NCI-H146 (cell line): ENCODE results near the gene ISM1.
A peak's percentile ranks its signal among the peaks of the same experiment; 100 is the strongest.

Experiments
- DNase-seq: peaks from one replicate; lab custom pipeline; 2025; lab: John Stamatoyannopoulos, UW

Gene ISM1

DNA sequence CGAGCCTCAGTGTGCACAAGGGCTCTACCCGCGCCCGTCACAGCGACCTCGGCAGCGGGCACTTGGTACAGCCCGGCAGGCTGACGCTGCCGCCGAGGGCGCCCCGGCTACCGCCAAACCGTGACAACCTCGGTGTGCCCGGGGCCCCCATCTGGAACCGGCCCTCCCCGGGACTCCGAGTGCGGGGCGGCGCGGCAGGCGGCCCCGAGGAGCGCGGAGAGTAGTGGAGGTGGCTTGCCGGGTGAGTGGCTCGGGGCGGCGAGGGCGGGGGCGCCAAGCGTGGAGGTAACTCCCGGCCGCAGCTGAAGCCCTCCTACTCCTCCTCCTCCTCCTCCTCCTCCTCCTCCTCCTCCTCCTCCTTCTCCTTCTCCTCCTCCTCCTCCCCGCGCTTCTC lies at the start of gene ISM1:
ISM1 (plus strand) TSS at position 371 of the 394 bp plus-strand sequence. CDS start 503 bp downstream, outside the sequence.
- DNase-seq, result peak; percentile 39

DNA sequence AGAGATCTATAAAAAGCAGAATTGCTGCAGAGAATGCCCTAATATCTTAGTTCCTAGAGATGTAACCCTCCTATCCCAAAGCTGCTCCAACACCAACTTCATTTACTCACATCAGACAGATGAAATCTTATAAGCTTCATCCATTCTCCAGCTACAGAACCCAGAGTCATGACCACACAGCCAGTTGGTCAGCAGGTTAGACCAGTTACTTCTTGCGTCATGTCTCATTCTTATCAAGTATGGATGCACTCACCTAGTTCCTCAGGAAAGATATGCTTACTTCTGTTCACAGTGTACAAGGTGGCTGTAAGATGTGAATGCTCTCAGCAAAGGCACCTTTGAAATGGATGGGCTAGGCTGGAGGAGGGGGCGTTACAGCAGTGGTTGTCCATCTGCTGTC lies 47.9 kb upstream of the ISM1 start:
- DNase-seq, result no peak

DNA sequence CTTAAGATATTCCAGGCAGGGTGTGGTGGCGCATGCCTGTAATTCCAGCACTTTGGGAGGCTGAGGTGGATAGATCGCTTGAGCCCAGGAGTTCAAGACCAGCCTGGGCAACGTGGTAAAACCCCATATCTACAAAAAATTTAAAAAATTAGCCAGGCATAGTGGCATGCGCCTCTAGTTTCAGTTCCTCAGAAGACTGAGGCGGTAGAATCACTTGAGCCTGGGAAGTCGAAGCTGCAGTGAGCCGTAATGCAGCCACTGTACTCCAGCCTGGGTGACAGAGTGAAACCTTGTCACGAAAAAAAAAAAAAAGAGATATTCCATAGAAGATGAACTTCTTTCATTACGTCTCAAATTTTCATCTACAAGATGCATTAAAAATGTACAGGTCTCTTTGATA lies 46.7 kb upstream of the ISM1 start:
- DNase-seq, result no peak

DNA sequence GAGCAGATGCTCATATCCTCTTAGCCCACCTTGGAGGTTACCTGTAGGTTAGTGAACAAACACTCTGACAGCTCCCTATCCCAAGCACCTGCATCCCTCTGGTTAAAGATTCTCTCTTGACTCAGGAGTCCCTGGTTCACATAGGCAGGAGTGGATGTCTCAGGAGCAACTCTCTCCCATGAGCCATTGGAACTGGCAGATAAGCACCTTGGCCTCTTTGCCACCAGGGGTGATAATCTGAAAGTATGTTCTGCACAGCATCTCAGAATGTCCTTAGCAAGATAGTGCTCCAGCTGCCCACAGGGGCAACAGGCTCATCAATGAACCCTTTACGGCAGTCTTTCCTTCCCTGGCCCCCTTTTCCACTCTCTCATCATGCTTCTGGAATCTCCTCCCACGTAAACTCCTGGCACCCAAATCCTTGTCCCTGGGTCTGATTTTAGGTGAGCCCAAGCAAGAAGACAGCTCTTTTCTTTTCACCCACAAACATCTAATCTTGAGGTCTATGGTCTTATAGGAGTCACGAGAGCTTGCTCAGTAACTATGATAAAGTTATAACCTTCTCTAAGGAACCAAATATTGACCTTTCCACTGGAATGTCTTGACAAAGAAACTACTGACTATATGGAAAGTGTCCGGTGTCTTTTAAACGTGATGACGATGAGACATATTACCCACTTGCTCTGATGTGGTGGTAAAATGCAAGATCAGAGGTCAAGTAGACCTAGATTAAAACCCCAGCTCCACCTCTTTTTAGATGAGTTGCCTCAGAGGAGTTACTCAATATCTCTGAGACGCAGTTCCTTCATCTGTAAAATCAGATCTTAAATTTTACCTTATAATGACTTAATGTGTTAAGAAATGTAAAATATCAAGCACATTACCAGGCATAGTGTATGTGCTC lies 39.8 kb upstream of the ISM1 start:
- DNase-seq, result no peak

DNA sequence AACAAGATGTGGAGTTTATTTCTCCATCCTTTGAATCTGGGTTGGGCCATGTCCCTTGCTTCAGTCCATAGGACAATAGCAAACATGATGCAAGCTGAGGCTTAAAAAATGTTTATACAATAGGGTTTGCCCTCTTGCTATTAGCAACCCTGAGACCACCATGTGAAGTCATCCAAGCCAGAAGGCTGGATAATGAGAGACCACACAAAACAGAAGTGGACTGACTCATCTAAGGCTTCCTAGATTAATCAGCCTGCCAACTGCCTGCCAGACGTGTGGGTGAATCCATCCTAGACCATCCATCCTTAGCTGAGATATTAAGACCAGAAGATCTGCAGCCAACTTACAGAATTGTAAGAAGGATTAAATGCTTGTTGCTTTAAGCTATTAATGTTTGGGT lies 38.1 kb upstream of the ISM1 start:
- DNase-seq, result no peak

DNA sequence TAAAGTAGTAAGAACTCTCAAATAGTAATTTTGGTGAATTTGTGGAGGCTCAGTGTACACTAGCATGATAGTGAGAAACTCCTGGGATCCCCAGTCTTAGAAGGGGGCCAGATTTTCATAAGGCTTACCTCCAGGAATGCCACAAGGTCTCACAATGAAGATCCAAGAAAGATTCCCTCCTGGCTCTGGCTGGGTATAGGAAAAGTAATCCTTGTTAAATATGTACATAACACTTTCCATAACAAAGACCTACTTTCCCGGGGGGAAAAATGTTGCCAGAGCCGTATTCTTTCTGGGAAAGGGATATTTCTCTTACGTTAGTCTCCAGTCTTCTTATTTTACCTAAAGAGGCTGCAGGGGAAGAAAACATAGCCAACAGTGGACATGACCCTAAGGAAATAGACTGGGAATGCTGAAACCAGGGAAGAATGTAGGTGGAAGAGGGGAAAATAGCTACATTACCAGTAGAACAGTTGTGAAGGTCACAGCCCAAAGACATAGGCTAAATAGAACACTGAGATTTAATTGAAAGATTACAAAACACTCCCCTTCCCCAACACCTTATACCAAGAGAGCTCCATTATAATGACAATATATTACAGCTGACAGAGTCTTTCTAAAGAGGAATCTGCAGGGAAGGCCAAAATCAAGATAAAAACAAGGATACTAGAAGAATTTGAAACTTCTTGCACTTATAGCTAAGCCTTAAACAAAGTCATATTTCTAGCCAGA lies 34.9 kb upstream of the ISM1 start:
- no peak for DNase-seq

DNA sequence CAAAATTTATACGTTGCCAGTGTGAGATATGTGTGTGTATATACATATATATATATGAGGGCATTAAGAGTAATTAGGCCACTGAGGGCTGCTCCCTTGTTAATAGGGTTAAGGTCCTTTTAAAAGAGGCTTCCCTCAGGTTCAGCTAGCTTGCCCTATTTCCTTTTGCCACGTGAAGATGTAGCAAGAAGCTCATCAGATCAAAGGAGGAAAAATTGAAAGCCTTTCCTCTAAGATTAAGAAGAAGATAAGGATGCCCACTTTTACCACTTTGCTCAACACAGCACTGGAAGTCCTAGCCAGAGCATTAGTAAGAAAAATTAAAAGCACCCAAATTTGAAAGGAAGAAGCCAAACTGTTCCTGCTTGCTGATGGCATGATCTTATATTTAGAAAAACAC lies 33.2 kb upstream of the ISM1 start:
- no peak for DNase-seq

DNA sequence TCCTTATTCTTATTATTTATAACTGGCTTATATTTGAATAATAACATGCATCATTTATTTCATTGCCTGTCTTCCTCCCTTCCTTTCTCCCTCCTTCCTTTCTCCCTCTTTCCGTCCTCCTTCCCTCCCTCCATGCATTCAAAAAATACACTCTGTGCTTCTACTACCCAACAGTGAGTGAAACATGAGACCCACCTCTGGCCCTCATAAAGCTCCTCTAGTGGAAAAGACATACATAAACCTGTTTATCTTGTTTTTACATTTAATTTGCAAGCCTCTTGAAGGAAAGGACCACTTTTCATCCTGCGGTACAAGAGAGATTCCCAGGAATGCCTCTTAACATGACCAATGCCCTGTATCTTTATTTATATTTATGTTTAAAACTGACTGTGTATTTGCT lies 21.8 kb upstream of the ISM1 start:
- DNase-seq, result no peak

DNA sequence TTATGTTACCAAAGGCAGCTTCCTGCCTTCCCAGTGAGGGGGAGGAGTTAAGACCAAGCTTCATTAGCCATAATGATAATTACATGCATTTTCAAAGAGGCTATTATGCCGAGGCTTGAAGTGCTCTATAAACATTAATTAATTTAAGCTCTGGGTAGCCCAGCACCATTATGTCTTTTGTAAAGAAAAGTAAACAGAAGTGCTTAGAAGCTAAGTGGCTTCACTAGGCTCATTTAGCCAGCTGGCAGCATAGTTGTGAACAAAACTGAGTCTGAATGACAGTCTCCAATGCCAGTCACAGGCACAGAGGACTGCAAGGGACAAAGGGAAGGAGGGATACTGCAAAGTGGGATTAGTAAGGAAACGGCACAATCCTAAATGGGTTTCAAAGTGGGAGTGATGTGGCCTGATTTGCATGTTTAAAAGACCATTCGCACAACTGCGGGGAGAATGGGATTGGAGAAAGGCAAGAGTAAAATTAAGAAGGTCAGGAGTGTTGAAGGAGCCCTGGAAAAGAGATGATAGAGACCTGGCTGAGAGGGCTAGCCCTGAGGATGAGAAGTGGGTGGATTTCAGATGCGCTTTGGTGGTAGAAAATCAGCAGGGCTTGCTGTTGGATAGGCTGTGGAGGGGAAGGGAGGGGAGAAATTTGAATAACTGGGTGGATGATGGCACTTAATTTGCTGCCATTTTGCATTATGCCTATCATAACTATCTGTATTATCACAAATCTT lies 20.1 kb upstream of the ISM1 start:
- DNase-seq, result peak; percentile 93

DNA sequence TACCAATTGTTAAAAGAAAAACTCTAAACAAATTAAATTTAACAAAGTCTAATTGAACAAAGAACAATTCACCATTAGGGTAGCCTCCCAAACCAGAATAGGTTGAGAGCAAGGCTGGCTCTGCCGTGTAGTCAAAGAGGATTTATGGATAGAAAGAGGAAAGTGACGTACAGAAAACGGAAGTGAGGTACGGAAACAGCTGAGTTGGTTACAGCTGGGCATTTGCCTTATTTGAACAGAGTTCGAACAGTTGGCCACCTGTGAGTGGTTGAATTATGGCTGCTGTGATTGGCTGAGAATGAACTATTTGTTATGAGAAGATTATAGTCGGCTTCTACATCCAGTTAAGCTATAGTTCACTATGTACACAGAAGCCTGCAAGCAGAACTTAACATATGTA lies 18.5 kb upstream of the ISM1 start:
- DNase-seq, result no peak

DNA sequence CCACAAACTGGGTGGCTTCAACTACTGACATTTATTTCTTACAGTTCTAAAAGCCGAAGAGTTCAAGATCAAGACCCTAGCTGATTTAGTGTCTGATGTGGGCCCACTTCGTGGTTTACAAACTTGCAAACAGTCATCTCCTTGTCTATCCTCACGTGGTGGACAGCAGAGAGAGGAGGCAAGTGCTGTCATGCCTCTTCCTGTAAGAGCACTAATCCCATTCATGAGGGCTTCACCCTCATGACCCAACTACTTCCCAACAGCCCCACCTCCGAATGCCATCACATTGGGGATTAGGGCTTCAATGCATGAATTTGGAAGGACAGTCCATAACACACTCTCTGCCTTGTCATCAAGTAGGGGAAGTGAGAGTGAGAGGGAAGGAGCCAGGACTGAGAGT lies 15.6 kb upstream of the ISM1 start:
- no peak for DNase-seq

DNA sequence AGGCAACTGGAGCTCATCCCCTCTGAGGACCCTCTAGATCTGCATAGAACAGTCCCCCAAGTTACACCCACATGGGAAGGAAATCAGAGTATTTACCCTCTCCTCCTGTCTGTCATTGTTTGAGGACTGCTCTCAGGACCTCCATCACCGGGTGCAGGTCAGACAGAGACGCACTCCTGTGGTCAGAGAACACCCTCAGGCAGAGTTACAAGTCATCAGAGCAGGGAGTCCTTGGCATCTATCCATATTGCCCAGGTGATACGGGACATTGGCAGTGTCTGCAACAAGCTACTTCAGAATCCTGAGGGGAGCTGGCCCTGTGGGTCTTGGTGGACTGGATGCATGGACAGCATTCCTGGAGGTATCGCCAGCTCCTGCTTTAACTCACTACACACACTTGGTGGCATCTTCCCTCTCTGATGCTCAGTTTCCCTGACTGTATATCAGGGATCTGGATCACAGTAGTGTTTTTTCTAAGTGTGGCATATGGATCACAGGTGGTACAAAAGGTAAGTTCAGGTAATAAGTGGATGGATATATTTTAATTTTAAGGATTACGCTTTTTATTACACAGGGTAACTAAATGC lies 15.1 kb upstream of the ISM1 start:
- DNase-seq, result peak; percentile 34

DNA sequence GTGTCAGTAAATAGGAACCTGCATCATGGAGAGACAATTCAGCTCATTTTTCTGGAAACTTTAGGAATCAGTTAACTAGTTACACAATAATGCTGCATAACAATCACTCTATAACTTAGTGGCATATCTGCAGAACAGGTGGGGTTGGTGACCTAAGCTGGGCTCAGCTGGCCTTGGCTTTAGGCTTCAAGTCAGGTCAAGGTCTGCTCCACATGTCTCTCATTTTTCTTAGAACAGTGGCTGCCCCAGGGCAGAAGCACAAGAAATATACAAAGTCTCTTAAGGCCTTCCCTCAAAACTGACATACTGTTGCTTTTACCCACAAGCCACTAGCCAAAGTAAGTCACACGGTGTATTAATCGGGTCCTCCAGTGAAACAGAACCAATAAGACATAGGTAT lies 14.1 kb upstream of the ISM1 start:
- no peak for DNase-seq

DNA sequence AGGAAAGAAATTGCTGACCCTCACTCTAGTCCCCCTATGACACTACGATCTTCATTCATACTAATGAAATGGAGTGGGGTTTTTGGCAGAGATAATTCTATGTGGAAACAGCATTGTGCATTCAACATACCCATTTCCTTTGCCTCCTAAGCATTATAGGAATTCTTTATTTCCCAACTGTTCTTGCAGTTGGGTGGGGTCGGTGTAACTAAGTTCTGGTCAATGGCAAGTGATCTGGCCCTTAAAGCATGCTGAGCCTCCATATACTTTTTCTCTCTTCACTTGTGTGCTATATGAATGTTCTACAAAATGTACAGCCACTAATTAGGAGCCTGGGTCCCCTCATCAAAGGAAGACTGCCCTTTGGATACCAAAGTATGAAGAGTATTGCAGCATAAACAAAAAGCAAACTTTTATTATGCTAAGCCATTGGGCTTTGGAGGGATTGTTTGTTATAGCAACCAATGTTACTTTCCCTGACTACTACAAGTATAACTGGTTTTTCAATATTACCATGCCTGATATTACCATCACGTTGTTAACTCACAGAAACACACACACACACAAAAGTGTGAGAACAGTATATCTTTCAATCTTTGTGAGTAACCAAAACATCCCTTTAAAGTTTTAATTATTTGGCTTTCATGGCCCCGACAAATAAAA lies 9.0 kb upstream of the ISM1 start:
- no peak for DNase-seq

DNA sequence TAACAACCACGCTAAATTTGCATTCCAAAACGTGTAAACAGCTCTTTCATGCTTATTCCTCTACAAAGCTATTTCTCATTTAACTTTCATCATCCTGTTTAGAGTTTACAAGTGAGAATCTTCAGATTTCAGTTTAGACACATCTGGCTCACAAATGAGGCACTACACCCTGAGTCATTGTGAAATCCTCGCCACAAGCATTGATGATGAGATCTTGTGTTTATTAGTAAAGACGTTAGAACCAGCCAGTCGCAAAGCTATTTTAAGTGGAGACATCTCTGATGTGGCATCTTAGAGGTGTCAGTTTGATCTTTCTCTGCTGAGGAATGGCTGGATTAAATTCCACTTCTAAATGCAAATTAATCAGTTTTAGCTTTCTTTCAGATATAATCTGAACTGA lies 8.3 kb upstream of the ISM1 start:
- no peak for DNase-seq

DNA sequence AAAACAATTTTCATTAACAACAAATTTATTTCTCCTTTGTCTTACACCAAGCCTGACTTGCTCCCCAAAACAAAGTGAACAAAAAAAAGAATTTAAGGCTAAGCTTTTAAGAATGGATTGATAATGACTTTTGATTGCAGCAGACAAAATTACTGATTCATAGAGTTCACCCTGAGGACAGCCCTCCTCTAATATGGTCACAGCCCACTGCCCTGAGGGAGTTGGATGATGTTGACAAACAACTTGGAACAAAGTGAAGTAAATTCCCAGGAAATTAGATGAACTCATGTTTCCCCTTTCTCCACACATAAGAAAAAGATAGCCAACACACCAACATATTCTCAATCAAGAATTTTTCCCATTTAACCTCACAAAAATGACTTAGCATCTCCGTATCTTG lies 7.7 kb upstream of the ISM1 start:
- no peak for DNase-seq

DNA sequence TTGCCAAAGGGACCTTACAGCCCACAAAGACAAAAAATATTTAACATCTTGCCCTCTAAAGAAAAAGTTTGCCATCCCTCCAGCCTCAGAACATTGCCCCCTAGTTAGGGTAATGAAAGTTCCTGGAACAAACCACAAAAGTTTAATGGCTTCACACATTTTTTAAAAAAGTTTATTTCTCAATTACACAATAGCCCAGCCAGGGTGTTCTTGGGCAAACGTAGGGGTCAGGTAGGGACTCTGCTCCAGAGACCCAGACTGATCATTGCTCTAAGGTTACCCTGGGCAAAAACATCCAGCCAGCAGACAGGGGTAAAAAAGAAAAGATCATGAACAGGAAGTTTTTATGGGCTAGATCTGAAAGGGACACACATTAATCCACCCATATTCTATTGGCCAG lies 4.5 kb upstream of the ISM1 start:
- no peak for DNase-seq

DNA sequence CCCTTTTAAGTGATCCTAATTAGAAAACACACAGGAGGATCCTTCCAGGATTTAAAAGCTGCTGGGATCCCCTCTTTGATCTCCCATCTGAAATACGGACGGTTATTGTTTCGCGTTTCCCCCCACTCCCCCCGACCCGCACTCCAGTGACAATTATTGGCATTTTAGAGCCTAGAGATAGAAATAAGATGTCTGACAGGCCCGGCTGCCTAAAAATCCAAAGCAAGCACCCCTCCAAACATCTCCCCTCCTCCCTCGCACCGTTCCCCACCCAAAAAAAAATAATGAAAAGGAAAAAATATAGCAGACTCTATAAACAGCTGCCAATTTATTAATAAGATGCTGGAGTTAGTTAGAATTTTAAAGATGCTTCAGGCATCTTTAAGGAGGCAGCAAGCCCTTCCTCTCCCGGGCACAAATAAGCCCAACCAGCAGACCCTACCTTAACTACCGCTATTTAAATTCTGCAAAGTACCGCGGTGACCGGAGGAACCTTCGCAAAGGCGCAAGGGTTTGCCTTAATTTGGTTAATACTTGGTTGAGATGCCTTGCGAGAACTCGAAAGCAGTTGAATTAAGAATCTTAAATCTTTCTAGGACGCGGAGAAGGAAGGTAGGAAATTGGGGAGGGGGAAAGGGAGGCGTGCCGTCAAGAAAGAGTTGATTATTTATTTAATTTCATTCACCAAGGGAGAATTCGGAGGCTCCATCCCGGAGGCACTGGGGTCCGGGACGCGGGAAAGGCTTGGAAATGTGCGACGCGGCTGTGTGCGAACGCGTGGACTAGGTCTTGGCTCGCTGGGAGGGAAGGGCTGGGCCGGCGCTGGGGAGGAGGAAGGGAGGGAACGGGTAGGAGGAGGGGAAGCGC lies 1.5 kb upstream of the ISM1 start:
- DNase-seq, result no peak

DNA sequence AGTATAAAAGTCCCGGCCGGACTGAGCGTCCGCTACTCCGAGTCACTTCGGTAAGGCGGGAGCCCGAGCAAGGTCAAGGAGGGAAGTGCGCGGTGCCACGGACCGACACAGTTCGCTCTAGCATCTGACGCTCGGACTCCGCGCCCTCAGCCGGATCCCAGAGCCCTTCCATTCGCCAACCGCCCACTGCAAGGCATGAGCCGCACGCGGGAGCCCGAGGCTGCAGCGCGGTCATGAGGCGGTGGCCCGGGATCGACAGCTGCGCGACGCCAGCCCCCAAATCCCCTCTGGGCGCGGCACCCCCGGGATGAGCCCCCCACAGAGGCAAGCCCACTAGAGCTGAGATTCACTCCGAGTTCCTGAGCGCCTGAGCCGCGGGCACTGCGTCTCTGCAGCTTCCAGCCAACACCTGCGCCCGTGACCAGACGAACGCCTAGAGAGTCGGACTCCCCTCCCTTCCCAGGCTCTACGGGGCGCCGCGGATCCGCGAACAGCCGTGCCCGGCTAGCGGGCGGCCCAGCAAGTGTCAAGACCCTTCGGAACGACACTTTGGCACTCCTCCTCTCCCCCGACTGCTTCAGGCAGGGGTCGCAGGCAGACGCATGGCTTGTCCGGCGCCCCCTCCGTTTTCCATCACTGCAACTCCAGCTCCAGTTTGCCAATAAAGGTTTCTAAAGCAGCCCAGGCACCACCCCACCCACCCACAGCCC lies 725 bp upstream of the ISM1 start:
- DNase-seq, result peak; percentile 49

DNA sequence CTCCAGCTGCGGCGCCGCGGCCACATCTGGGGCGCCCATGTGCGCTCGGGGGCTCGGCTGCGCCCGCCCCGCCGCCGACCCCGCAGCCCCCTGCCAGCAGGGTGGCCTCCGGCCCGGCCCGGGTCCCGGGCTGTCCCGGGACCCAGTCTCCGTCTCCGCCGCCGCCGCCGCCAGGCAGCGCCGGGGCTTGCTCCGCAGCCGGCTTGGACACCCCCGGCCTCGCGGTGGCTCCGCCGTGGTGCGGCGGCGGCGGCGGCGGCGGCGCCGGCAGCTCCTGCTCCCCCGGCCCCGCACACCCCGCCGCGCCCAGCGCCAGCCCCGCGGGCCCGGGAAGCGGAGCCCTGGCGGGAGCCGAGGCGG lies 219 bp downstream of the ISM1 start:
- DNase-seq, result no peak
